Hematopoietic multipotent progenitor cell treated with erythropoietin and hydrocortisone succinate and interleukin-3 and kit ligand, for 17 days (in vitro differentiated cells): ENCODE results near the gene ABAT.

ENCODE experiments used
- DNase-seq: peaks from one replicate; pipeline ENCODE4 v3.0.0-alpha.2; 2015; ENCODE audit warnings: low spot score

Gene ABAT

GRCh38 chr16:8717892-8718415, 43.5 kb downstream of the ABAT start:
- no peak for DNase-seq

GRCh38 chr16:8718851-8719680, 44.6 kb downstream of the ABAT start:
- no peak for DNase-seq

DNA sequence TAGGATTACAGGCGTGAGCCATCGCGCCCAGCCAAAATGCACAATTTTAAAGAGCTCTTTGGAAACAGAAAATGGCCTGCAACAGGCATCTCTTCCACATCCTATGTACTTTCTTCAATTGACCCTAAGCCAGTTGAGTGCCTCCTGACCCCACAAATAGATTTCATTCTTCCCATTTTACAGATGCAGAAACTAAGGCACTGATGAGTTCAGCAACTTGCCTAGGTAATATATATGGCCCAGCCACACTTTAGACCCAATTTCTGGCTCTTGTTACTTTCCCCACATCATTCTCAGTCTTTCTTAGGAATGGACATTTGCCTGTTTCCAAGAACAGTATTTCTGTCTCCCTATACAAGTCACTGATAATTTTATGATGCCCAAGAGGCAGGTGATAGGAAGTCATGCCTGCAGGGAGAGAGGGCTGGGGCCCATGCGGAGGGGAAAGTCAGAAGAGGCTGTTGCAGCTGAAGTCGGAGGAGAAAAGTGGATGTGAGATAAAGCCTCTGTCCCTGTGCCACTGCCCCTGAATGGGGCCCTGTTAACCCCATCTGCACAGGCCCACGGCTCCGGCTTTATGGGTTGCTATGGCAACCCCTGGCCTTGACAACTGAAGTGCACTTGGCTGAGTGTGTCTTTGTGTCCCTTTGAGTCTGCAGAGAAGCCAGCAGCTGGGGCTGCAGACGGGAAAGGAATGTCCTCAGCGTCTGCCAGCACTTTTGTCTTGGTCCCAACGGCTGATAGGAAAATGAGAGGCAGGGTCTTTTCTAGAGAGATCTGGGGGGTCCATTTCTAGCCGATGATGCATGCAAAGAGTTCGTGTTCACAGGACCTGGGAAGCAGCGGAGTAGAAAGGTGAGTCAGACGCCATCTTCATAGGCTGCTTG, 45.9 kb downstream of the ABAT start:
- no peak for DNase-seq

GRCh38 chr16:8720967-8721308, 46.5 kb downstream of the ABAT start:
- no peak for DNase-seq

GRCh38 chr16:8721336-8722024, 47.1 kb downstream of the ABAT start:
- DNase-seq, result no peak

- DNase-seq, result no peak
Observed at GRCh38 chr16:8722025-8722348, 47.6 kb downstream of the ABAT start.

DNA sequence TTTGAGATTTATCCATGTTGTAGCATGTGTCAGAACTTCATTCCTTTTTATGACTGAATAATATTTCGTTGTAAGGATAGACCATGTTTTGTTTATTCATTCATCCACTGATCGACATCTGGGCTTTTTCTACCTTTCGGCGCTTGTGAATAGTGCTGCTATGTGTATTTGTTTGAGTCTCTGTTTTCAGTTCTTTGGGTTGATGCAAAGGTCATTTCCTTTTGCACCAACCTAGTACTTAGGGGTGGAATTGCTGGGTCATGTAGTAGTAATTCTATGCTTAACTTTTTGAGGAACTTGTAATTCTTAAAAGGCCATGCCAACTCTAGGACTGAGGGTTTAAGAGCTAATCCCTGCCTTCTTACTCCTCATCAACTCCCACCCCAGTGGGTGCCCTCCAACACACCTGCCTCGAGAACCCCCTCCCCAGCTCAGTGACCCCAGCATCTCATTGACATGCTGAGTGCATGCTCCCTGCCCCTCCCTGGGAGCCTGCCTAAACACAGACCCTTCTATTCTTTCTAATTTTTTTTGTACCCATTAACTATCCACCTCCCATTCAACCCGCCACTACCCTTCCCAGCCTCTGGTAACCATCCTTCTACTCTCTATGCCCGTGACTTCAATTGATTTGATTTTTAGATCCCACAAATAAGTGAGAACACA, 51.2 kb downstream of the ABAT start:
- no peak for DNase-seq

DNA sequence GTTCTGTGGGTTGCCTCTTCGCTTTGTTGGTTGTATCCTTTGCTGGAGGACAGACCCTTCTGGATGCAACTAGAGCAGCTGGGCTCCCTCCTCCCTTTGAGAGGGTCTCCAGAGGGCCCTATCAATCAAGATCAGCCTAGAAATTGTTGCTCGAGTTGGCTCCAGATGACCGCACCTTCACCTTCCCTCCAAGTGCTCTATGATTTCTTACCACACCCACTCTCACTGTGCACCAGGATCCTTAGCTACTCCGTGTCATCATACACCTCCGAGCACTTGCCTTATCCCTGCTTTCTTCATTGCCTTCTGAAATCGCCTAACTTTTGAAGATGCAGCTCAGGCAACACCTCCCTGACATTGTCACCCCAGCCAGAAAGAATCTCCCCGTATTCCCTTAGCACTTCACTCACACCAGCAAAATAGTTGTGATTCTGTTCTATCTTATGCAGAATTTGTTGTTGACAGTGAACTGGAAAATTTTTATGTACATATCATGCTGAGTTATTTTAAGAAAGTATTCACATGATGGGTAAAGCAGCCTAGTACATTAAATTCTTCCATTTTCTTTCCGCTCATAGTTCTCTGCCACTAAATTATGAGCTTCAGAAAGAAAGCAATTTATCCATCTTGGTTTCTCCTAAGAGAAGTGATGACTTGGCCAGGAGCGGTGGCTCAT, 52.9 kb downstream of the ABAT start:
- DNase-seq, result no peak

DNA sequence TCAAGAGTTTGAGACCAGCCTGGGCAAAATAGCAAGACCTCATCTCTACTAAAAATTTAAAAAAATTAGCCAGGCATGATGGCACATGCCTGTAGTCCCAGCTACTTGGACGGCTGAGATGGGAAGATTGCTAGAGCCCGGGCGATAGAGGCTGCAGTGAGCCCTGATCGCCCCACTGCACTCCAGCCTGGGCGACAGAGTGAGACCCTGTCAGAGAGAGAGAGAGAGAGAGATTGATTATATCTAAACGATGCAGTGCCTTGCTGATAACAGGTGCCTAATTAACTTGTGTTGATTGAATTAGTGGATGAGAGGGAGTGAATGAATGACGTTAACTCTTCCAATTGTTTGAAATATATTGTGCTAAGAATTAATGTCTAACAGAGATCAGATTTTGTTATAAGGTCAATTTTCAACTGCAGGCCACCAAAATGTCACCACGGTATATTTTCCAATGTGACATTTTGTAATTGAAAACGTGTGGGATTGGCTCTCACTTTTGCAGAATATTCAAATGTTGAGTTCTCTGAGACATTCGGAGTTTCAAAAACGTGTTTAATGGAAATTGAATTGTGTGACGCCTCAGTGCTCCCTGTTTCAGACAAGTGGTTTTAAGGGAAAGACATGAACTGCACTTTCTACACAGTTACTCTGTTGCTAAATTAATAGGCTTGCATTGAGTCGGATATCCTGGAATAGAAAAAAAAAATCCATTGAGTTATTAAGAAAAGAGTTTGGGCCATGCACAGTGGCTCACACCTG, 53.6 kb downstream of the ABAT start:
- DNase-seq, result no peak

DNA sequence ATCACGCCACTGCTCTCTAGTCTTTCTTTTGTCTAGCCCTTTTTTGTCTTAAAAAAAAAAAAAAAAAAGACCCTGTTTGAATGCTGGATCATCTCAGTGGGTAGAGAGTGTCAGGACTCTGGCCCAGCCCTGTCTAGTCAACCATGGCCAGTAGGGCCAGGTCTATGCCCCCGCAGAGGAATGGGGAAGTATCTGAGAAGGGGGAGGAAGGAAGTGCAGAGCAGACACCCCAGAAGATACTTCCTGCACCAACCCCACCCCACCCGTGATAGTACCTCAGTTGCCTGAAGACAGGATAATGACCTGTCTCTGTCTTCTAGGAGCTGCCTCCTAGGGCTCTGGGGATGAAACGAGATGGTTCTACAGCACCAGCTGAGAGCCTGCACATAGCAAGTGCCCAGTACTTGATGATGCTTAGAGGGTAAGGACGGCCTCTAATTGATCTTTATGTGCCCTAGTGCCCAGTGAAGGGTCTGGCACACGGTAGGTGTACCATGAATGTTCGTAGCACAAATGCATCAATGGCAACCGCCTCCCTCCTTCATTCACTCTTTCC, 55.4 kb downstream of the ABAT start:
- DNase-seq, result no peak

DNA sequence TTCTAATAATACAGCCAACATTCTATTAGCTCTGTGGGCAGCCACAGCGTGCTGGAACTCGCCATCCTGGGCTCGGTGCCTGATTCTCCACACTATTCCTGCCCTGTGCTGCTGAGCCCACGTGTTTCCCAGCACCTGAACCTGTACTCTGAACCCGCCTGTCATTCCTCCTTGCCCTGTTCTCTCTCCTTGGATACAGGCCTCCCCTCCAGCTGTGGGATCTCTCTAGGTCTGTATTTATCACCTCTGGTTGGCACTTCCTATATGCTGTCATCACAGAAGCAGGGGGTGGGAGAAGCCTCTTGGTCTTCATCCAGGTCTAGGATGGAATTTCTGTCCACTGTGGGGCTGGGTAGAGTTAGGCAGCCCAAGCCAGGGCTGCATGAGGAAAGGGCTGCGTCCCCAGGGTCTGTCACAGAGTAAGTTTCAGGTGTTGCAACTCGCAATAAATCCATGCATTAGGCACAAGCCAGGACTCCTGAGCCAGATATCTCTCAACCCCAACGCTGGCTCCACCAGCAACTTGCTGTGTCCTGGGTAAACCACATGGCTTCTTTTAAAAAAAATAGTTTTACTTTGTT, 56.0 kb downstream of the ABAT start:
- DNase-seq, result no peak

DNA sequence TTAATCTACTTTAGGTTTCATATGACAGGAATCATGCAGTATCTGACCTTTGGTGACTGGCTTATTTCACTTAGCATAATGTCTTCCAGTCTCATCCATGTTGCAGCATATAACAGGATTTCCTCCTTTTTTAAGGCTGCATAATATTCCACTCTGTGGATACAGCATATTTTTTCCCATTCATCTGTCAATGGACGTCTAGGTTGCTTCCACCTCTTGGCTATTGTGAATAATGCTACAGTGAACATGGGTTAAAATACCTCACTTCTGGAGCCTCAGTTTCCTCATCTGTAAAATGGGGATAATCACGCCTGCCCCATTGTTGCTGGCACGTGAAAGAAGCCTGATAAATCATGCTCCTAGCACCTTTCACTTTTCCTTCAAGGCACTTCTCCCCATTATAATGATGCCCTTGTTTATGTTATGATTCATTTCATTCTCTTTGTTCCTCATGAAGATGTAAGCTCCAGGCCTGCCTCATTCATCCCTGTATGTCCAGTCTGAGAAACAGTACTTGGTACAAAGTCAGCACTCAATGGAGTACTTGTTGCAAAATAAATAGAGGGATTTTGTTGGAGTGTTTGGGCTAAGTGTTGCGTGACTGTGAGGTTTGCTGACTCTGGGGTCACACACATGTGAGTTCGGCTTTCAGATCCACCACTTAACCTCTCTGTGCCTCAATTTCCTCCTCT, 59.6 kb downstream of the ABAT start:
- DNase-seq, result no peak

- no peak for DNase-seq
Observed at GRCh38 chr16:8735574-8735973, 61.2 kb downstream of the ABAT start.

DNA sequence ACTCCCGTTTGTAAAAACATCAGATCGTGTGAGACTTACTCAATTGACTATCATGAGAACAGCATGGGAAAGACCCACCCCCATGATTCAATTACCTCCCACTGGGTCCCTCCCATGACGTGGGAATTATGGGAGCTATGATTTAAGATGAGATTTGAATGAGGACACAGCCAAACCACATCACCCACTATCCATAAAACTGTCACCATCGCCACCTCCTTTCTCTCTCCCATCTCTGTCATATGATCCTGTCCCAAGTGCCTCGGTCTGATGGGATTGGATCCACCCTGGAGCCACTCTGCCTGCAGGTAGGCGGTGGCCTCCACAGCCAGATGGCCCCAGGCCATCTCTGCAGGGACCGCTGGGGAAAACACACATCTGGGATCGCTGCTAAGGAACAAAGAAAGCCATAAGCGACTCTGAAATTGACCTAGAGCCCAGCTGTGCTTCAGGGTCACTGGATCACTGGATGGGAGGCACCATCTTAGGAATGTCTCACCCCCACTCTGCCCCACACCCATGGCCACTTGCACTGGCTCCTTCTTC, 61.8 kb downstream of the ABAT start:
- DNase-seq, result no peak

DNA sequence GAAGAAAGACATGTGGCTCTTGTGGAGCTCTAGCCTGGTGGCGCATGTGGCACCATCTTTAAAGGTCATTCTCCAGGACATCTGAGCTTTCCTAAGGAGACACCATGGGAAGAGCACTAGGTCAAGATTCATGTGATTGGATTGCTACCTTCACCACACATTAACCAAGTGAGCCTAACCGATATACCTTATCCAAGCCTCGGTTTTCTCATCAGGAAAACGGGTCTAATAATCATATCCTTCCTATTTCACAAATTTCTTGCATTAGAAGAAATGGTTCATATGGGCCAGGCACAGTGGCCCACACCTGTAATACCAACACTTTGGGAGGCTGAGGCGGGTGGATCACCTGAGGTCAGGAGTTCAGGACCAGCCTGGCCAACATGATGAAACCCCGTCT, 64.7 kb downstream of the ABAT start:
- no peak for DNase-seq

DNA sequence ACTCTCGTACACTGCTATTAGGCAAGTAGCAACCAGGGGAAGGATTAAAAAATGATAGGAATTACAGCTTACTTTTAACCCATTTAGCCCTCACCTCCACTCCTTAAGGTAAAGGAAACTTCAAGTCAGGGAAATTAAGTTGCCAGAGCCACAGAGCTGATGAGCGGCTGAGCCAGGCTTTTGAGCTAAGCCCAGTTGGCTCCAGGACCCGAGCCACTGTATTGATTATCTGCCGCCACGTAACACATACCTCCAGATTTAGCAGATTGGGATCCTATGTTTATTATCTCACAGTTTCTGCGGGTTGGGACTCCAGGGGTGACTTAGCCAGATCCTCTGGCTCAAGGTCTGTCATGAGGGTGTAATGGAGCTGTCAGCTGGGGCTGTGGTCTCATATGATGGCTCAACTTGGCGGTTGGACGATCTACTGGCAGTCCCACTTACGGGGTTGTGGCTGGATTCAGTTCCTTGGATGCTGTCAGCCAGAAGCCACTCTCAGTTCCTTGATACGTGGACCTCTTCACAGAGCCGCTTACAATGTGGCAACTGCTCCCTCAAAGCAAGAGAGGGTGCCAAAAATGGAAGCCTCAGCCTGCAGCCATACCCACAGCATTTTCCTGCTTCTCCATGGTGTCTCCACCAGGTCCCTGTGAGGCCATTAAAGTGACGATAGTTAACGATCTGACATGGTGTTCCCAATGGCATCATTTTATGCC, 65.7 kb downstream of the ABAT start:
- no peak for DNase-seq

DNA sequence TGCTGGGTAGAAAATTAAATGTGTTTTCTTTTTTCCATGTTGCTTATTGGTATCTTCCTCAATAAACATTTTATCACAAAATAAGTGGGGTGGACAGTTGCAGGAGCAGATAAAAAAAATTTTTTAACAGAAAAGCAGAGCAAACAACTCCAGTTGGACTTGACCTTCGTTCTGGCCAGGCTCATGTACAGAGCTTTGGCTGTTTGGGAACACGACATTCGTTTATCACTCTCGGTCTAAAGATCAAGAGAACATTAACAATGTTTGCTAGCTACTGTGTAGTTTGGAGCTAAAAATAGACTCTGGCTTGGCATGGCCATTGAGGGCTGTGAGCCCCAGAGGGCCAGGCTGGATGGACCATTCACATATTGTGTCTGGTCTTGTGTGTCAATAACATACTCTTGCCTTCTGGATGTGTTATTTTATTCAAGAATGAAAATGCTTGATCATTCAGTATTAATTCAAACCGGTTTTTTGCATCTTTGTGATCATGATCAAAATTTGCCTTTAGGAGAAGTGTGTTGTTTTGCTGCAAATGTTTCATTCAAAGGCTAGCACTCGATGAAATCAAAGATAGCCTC, 66.4 kb downstream of the ABAT start:
- DNase-seq, result no peak

- DNase-seq, result no peak
Observed at GRCh38 chr16:8741636-8742035, 67.2 kb downstream of the ABAT start.
